PFSK-1 (cell line): ENCODE data around the gene RDH5.

ENCODE experiments used
- FOXP2 ChIP-seq: optimal IDR thresholded peaks from 2 replicates; pipeline ENCODE3; 2011; ENCODE audit warnings: borderline replicate concordance, control low read depth, inconsistent platforms; ENCODE audit not compliant: insufficient read depth; ENCODE audit errors: extremely low read length, extremely low read depth
- POLR2AphosphoS5 ChIP-seq: IDR thresholded peaks from 2 replicates; pipeline ENCODE4 v1.6.1; 2012; ENCODE audit warnings: low read depth, mild to moderate bottlenecking, control low read depth, low read length, moderate library complexity
- SIN3A ChIP-seq: IDR thresholded peaks from 2 replicates; pipeline ENCODE4 v1.6.1; 2012; ENCODE audit warnings: mild to moderate bottlenecking, low read length, moderate library complexity, borderline replicate concordance; ENCODE audit not compliant: insufficient read depth
- TAF1 ChIP-seq: IDR thresholded peaks from 2 replicates; pipeline ENCODE4 v1.6.1; 2012; ENCODE audit warnings: low read length, control low read depth, borderline replicate concordance; ENCODE audit not compliant: insufficient read depth
- TF ChIP-seq, protein P1 (sequence below), 2 experiments: IDR thresholded peaks; 2 replicates each; pipeline versions ENCODE4 v1.6.1 to v1.8.0; 2011 to 2012; ENCODE audit warnings: low read depth in 2 of 2, low read length in 2 of 2, control low read depth in 1 of 2, inconsistent platforms in 1 of 2, mild to moderate bottlenecking in 1 of 2, moderate library complexity in 1 of 2; ENCODE audit not compliant: insufficient read depth in 1 of 2

DNA sequence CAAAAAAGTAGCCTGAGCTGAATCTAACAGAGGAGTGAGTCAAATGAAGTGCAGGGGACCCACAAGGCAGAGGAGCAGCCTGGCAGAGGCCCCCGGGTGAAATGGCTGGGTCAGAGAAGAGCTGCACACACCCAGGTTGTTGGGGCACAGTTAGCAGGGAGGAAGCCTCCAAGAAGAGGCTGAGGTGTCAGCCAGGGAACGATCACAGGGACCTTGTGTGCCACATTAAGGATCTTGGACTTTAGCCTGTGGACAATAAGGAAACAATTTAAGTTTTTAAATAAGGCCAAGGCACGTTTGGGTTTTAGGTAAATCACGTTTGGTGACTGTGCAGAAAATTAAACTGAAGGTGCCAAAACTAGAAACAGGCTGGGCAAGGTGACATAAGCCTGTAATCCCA is 48.4 kb upstream of the RDH5 start:
- TF ChIP-seq POLR2AphosphoS5 (no peak), SIN3A (no peak), TAF1 (no peak), FOXP2 (no peak)
- TF ChIP-seq, protein P1, sequence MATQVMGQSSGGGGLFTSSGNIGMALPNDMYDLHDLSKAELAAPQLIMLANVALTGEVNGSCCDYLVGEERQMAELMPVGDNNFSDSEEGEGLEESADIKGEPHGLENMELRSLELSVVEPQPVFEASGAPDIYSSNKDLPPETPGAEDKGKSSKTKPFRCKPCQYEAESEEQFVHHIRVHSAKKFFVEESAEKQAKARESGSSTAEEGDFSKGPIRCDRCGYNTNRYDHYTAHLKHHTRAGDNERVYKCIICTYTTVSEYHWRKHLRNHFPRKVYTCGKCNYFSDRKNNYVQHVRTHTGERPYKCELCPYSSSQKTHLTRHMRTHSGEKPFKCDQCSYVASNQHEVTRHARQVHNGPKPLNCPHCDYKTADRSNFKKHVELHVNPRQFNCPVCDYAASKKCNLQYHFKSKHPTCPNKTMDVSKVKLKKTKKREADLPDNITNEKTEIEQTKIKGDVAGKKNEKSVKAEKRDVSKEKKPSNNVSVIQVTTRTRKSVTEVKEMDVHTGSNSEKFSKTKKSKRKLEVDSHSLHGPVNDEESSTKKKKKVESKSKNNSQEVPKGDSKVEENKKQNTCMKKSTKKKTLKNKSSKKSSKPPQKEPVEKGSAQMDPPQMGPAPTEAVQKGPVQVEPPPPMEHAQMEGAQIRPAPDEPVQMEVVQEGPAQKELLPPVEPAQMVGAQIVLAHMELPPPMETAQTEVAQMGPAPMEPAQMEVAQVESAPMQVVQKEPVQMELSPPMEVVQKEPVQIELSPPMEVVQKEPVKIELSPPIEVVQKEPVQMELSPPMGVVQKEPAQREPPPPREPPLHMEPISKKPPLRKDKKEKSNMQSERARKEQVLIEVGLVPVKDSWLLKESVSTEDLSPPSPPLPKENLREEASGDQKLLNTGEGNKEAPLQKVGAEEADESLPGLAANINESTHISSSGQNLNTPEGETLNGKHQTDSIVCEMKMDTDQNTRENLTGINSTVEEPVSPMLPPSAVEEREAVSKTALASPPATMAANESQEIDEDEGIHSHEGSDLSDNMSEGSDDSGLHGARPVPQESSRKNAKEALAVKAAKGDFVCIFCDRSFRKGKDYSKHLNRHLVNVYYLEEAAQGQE (IDR thresholded peaks at IDR 0.05; ENCODE audit: insufficient read depth in 1 of 2, low read depth in 2 of 2, low read length in 2 of 2) = no peak
